Spleen (tissue), 11 donors: ENCODE data around the gene TBKBP1. TPM values are rescaled to one million over a fixed set of nuclear protein-coding genes. Genes with fewer than 3 reads are reported as not detected.

Source experiments
- DNase-seq: peaks from one replicate; pipeline ENCODE4 v3.0.0-alpha.2; 2020
- H3K27ac ChIP-seq, 8 donors: fragments of 200-600 bp; sonication (generic) in 7 of 8; 1 replicate in 4 of 8; 2 replicates in 4 of 8; pipeline versions ENCODE4 v1.5.0 to v1.8.0; 2016 to 2021; ENCODE audit warnings: inconsistent platforms in 4 of 8, mild to moderate bottlenecking in 4 of 8, moderate library complexity in 1 of 8
- H3K27me3 ChIP-seq, 7 donors: fragments of 200-600 bp; sonication (generic) in 6 of 7; replicated peaks in 1 of 7; 1 replicate in 4 of 7; 2 replicates in 3 of 7; pipeline versions ENCODE4 v1.5.0 to v1.8.0; 2016 to 2021; ENCODE audit warnings: inconsistent platforms in 3 of 7, mild to moderate bottlenecking in 1 of 7
- H3K36me3 ChIP-seq, 6 donors: fragments of 200-600 bp; sonication (generic) in 5 of 6; 1 replicate in 4 of 6; 2 replicates in 2 of 6; pipeline versions ENCODE4 v1.5.0 to v1.8.0; 2016 to 2021; ENCODE audit warnings: inconsistent platforms in 2 of 6
- H3K4me1 ChIP-seq, 6 donors: fragments of 200-600 bp; sonication (generic) in 5 of 6; 1 replicate in 3 of 6; 2 replicates in 3 of 6; pipeline versions ENCODE4 v1.5.0 to v1.8.0; 2016 to 2021; ENCODE audit warnings: inconsistent platforms in 3 of 6
- H3K4me3 ChIP-seq, 8 donors: fragments of 200-600 bp; sonication (generic) in 7 of 8; 1 replicate in 4 of 8; 2 replicates in 4 of 8; pipeline versions ENCODE4 v1.5.0 to v1.8.0; 2016 to 2021; ENCODE audit warnings: inconsistent platforms in 4 of 8, mild to moderate bottlenecking in 4 of 8, moderate library complexity in 2 of 8
- H3K9me3 ChIP-seq, 8 donors: fragments of 200-600 bp; sonication (generic) in 7 of 8; 1 replicate in 4 of 8; 2 replicates in 4 of 8; pipeline versions ENCODE4 v1.5.0 to v1.8.0; 2016 to 2021; ENCODE audit warnings: inconsistent platforms in 4 of 8
- POLR2A ChIP-seq, 3 donors: fragments of 450-650 bp; IDR thresholded peaks; one replicate each; pipeline ENCODE4 v1.5.1; 2017; ENCODE audit warnings: antibody characterized with exemption in 3 of 3, mild to moderate bottlenecking in 1 of 3
- POLR2AphosphoS5 ChIP-seq, 3 donors: sonication (generic); formaldehyde crosslinking; IDR thresholded peaks; one replicate each; pipeline ENCODE4 v1.5.1; 2017; ENCODE audit warnings: antibody characterized with exemption in 3 of 3
- WGBS, 5 donors: extraction: QIAGEN DNeasy Blood & Tissue Kit in 3 of 5; methylation state at CpG; one replicate each; pipeline versions ENCODE4 v1.1.5 to v1.1.7; 2013 to 2018; 5-methylcytosine and 5-hydroxymethylcytosine counted together
- intact Hi-C: fragments of 100-400 bp; cut with DNase I; formaldehyde crosslinking; loops from one replicate; pipeline ENCODE4 v1.15.0; 2023; ENCODE audit warnings: low total_unique reads
- polyA plus RNA-seq, 3 donors: library from polyadenylated mRNA; stranded (reverse); fragments of 200-250 nt; gene quantifications; one replicate each; pipeline ENCODE4 v1.2.1, GENCODE V29; 2013
- total RNA-seq, 7 donors: library from RNA; depleted of rRNA in 3 of 7; stranded (reverse); fragments of >200 nt in 3 of 7; fragmentation: NEBNext Ultra II Directional in 4 of 7; extraction: Animal tissue kit (Norgen Biotek cat#: 25700) in 4 of 7; gene quantifications; one replicate each; pipeline versions ENCODE4 v1.1.0 to v1.2.1, GENCODE V29; 2016 to 2021
- TF ChIP-seq, protein P1 (sequence below), 11 experiments: fragments of 200-600 bp in 7 of 11; fragments of 450-650 bp in 4 of 11; sonication (generic) in 4 of 11; IDR thresholded peaks in 8 of 11; conservative IDR thresholded peaks in 3 of 11; 1 replicate in 7 of 11; 2 replicates in 4 of 11; pipeline versions ENCODE4 v1.4.0 to v1.8.0; 2016 to 2021; ENCODE audit warnings: antibody characterized with exemption in 11 of 11, inconsistent platforms in 4 of 11, mild to moderate bottlenecking in 1 of 11
- donor health status: healthy with polysubstance abuse.
- donor health status: DM: no; HTN: no; CAD: no; lungs with moderate emphysema.
- donor health status: DM: no; HTN: no; CAD: no.
- donor health status: Bipolar disorder and iron deficiency.
- donor health status: healthy.
- donor health status: DM: no; HTN: no; CAD: no.
- donor health status: DM: yes; HTN: yes; CAD: no.

The TBKBP1 gene
- total and polyA plus RNA-seq, 10 donors = 3.8 to 28.0 (median 16.9) TPM

GRCh38 chr17:47652570-47652969 is 41.4 kb upstream of the TBKBP1 start:
- Histone ChIP-seq H3K9me3 (no peaks in the 10 kb centered on the region), H3K4me3 (no peak overlapping the region), H3K36me3 (peaks cover 0 to 64% (median 51%) of the 10 kb centered on the region in 6 donors), H3K27me3 (no peaks in the 10 kb centered on the region), H3K4me1 (peaks cover 32 to 86% (median 69%) of the 10 kb centered on the region in 6 donors), H3K27ac (peak overlapping the region in 4 of 8 donors; percentile 29 to 98 (median 63))
- intact Hi-C loops = no loop called here
- no peak for DNase-seq
- TF ChIP-seq POLR2A (IDR thresholded peaks at IDR 0.05) (no peak), POLR2AphosphoS5 (IDR thresholded peaks at IDR 0.05) (no peak)
- TF ChIP-seq, protein P1, sequence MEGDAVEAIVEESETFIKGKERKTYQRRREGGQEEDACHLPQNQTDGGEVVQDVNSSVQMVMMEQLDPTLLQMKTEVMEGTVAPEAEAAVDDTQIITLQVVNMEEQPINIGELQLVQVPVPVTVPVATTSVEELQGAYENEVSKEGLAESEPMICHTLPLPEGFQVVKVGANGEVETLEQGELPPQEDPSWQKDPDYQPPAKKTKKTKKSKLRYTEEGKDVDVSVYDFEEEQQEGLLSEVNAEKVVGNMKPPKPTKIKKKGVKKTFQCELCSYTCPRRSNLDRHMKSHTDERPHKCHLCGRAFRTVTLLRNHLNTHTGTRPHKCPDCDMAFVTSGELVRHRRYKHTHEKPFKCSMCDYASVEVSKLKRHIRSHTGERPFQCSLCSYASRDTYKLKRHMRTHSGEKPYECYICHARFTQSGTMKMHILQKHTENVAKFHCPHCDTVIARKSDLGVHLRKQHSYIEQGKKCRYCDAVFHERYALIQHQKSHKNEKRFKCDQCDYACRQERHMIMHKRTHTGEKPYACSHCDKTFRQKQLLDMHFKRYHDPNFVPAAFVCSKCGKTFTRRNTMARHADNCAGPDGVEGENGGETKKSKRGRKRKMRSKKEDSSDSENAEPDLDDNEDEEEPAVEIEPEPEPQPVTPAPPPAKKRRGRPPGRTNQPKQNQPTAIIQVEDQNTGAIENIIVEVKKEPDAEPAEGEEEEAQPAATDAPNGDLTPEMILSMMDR (IDR thresholded peaks at IDR 0.05 in 8 of 11, conservative IDR thresholded peaks at IDR 0.05 in 3 of 11) = no peak
- 69 to 78% (median 70%) methylated on average over 6 of the region's 6 CpGs for WGBS, 5 donors

DNA sequence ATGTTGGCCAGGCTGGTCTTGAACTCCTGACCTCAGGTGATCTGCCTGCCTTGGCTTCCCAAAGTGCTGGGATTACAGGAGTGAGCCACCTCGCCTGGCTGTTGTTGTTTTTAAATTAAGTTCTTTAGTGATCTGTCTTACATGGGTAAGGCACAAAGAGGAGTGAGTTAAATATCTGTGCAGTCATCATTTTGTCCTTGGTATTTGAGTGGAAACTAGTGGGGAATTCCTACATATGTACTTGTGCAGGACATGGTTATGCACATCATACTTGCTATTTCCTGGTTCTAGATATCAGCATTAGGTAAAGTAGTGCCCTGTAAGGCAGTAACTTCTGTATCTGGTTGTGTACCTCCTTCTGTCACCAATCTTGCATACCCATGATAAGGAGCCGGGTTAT is 40.5 kb upstream of the TBKBP1 start:
- WGBS, 5 donors = 43 to 84% (median 60%) methylated on average over 2 of the region's 2 CpGs
- Histone ChIP-seq H3K27ac (peak overlapping the region in 2 of 8 donors; percentile 26 to 37), H3K9me3 (no peaks in the 10 kb centered on the region), H3K4me3 (peak overlapping the region in 1 of 8 donors; percentile 13), H3K36me3 (peaks cover 0 to 73% (median 59%) of the 10 kb centered on the region in 6 donors), H3K4me1 (peaks cover 28 to 86% (median 66%) of the 10 kb centered on the region in 6 donors), H3K27me3 (no peaks in the 10 kb centered on the region)
- DNase-seq = no peak
- intact Hi-C loops = no loop called here
- TF ChIP-seq POLR2A (IDR thresholded peaks at IDR 0.05) (no peak), POLR2AphosphoS5 (IDR thresholded peaks at IDR 0.05) (no peak)
- TF ChIP-seq, protein P1 (IDR thresholded peaks at IDR 0.05 in 8 of 11, conservative IDR thresholded peaks at IDR 0.05 in 3 of 11) = no peak

DNA sequence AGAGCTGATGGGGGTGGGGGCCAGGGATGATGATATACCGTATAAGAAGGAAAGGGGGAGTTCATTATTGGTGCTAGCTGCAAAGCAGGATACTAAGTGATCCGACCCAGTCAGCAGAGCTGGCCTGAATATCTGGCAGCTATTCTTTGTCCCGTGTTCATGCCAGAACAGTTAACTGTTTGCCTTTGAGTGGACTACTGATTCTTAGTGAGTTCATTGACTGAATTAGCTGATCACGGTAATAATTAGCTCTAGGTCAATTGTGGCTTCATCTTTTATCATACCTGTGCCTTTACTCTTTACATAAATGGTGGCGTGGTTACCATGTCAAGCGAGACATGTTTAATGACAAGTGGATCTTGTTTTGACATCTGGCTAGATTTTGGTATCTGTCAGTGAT is 39.0 kb upstream of the TBKBP1 start:
- Histone ChIP-seq H3K4me3 (peak overlapping the region in 1 of 8 donors; percentile 3), H3K4me1 (peaks cover 33 to 95% (median 76%) of the 10 kb centered on the region in 6 donors), H3K27me3 (no peaks in the 10 kb centered on the region), H3K36me3 (peaks cover 0 to 85% (median 72%) of the 10 kb centered on the region in 6 donors), H3K9me3 (no peaks in the 10 kb centered on the region), H3K27ac (peak overlapping the region in 2 of 8 donors; percentile 24 to 36)
- no peak for TF ChIP-seq POLR2A (IDR thresholded peaks at IDR 0.05)
- no peak for DNase-seq
- WGBS, 5 donors = 69 to 82% (median 76%) methylated on average over 6 of the region's 6 CpGs
- intact Hi-C loops = no loop called here

DNA sequence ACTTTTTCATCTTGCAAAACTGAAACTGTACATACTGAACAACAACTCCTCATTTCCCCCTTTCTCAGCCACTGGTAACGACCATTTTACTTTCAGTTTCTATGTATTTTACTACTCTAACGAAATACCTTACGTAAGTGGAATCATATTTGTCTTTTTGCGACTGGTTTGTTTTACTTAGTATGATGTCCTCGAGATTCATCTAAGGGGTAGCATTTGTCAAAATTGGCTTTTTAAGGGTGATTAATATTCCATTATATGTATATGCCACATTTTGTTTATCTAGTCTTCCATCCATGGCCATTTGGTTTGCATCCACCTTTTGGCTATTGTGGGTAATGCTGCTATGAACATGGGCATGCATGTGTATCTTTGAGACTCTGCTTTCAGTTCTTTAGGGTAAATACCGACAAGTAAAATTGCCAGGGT is 33.9 kb upstream of the TBKBP1 start:
- Histone ChIP-seq H3K4me1 (peaks cover 16 to 98% (median 63%) of the 10 kb centered on the region in 6 donors), H3K36me3 (peaks cover 0 to 96% (median 77%) of the 10 kb centered on the region in 6 donors), H3K9me3 (no peaks in the 10 kb centered on the region), H3K27me3 (no peaks in the 10 kb centered on the region), H3K4me3 (peak overlapping the region in 6 of 8 donors; percentile 2 to 61 (median 6)), H3K27ac (peak overlapping the region; percentile 62 to 92 (median 84))
- DNase-seq = no peak
- 10 to 15% (median 13%) methylated on average over 6 of the region's 6 CpGs for WGBS, 5 donors
- intact Hi-C loops = no loop called here
- TF ChIP-seq POLR2AphosphoS5 (IDR thresholded peaks at IDR 0.05) (no peak), POLR2A (IDR thresholded peaks at IDR 0.05) (no peak)
- TF ChIP-seq, protein P1 (IDR thresholded peaks at IDR 0.05 in 8 of 11, conservative IDR thresholded peaks at IDR 0.05 in 3 of 11) = peak in 7 of 11 experiments; percentile 17 to 60 (median 48)
